GM12874 (cell line): ENCODE results near the gene SEZ6L.

Experiments used
- CTCF ChIP-seq: IDR thresholded peaks from 2 replicates; pipeline ENCODE4 v1.5.1; 2011; ENCODE audit warnings: low read depth, mild to moderate bottlenecking, control low read depth, low read length, moderate library complexity; ENCODE audit not compliant: insufficient read depth

The SEZ6L gene

GRCh38 chr22:26202280-26202924 is 33.1 kb downstream of the SEZ6L start:
- no peak for TF ChIP-seq CTCF

- TF ChIP-seq CTCF: no peak
Measured at GRCh38 chr22:26205494-26205893, 36.2 kb downstream of the SEZ6L start.

- no peak for TF ChIP-seq CTCF
Measured at GRCh38 chr22:26210334-26210733, 41.1 kb downstream of the SEZ6L start.

- no peak for TF ChIP-seq CTCF
Measured at GRCh38 chr22:26213826-26214225, 44.6 kb downstream of the SEZ6L start.

GRCh38 chr22:26214466-26214865 is 45.2 kb downstream of the SEZ6L start:
- no peak for TF ChIP-seq CTCF

- TF ChIP-seq CTCF: no peak
Measured at GRCh38 chr22:26215736-26216135, 46.5 kb downstream of the SEZ6L start.

- TF ChIP-seq CTCF: no peak
Measured at GRCh38 chr22:26225207-26225606, 55.9 kb downstream of the SEZ6L start.
